ENCODE data around the gene PNLIPRP2.

Gene PNLIPRP2

DNA sequence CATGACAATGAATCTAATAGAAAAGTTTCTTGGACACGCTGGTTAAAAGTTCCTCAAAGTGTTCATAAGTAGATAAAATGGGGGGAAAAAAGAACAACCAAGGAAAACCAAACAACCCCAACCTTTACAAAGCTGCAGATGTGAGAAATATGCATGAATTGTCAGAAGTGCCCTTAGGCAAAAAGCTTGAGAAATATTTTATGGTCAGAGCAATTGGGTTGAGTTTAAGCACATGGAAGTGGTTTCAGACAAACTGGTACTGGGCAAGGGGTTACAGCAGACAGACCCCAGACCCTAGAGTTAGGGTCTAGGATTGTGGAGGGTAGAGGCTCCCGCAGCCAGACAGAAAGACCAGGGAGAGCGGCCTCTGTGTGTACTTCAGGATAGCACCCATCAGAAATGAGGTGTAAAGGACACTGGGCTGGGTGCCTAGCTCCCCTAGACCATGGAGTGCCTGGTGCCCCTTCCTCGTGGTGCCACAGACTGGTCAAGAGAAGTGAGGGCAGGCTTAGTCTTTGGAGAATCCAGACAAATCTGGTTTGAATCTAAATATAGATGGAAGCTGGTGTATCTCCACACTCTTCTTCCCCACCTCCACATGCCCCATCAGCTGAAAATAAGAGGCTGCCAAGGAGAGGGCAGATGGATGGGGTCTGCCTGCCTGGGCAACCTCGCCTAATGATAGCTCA, 37.3 kb downstream of the PNLIPRP2 start:
- DNase-seq = no peak

GRCh38 chr10:116659049-116659670, 38.4 kb downstream of the PNLIPRP2 start:
- no peak for DNase-seq

DNA sequence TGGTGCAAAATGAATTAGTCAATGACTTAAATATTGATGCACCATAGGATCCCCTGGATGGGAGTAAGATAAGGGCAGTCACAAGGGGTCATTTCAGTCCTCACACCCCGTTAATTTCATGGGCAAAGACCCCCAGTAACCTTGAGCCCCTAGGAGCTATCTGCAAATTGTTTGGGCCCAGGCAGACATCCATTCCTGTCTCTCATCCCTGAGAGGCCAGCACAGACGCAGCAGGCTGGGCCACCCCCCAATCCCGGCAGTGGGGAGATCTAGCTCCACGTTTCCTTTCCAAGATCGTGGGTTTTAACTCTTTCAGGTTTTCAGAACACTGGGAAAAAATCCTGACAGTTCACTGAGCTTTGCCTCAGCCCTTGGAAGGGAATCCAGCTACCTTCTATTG, 40.1 kb downstream of the PNLIPRP2 start:
- no peak for DNase-seq

DNA sequence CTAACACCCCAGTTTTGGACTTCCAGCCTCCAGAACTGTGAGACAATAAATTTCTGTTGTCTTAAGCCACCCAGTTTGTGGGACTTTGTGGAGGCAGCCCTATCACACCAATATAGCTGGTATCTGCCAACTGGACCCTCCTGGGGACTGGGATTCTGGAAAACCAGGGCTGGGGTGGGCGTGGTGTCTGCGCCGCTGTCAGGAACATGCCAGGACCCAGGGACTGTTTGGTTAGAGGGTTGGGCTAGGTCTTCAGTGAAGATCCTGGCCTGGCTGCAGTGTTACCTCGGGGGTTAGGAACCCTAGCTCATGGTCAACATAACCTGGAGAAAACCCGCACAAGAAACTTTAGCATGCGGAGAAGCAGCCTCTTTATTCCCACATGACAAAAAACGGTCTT, 42.6 kb downstream of the PNLIPRP2 start:
- DNase-seq = no peak

DNA sequence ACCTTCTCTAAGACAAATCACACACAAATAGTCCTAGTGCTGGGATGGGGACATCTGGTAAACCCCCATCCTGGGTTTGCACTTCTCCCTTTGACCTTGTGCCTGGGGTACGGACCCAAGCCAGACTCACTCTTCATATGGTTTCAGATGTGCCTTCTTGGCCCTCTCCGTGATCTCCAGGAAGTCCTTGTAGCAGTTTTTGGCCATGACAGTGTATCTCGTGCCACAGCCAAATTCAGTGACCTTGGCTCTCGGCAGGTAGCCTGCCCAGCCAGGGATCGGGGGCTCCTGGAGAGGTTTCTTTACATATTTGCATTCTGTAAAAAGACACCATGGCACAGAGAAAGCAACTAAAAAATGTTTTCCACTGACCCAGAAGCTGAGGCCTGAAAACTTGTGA, 43.9 kb downstream of the PNLIPRP2 start:
- no peak for DNase-seq

- no peak for DNase-seq
These were observed 44.9 kb downstream of the PNLIPRP2 start for GRCh38 chr10:116665541-116666125.

DNA sequence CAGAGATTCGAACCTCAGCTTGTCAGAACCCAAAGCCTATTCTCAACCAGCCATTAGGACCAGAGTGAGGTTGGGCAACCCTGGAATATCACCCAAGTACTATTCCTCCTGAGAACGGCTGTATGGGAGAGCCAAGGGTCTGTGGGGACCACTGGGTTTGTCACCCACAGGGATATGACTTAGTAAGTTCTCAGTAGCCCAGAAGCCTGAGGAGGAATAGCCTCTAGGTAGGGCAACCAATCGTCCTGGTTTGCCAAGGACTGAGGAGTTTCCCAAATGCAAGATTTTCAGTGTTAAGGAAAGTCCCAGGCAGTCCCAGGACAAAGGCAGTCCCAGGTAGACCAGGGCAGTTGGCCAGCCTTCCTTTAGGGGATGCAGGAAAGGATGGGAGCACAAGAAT, 46.7 kb downstream of the PNLIPRP2 start:
- no peak for DNase-seq

- DNase-seq = no peak
These were observed 47.3 kb downstream of the PNLIPRP2 start for GRCh38 chr10:116668018-116668417.

GRCh38 chr10:116668446-116668845, 47.7 kb downstream of the PNLIPRP2 start:
- DNase-seq = no peak

- no peak for DNase-seq
These were observed 48.3 kb downstream of the PNLIPRP2 start for GRCh38 chr10:116669080-116669479.

GRCh38 chr10:116669832-116670644, 49.3 kb downstream of the PNLIPRP2 start:
- DNase-seq = no peak

DNA sequence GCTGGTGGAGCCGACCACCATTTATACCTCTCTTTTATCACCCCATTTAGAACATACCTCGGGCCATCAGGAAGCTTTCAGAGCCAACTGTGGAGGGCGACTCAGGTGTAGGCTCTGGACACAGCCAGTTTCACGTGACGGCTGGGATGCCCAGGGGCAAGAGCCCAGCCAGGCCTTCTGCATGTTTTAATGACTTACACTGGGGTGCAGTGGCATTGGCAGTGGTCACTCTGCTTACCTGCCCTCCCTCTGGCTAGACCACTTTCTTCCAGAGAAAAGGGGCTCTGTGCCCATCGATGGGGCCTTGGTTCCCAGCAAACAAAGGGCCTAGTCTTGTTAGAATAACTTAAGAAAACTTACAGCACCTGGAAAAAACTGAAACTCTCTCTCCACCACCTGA, 50.0 kb downstream of the PNLIPRP2 start:
- DNase-seq = no peak

DNA sequence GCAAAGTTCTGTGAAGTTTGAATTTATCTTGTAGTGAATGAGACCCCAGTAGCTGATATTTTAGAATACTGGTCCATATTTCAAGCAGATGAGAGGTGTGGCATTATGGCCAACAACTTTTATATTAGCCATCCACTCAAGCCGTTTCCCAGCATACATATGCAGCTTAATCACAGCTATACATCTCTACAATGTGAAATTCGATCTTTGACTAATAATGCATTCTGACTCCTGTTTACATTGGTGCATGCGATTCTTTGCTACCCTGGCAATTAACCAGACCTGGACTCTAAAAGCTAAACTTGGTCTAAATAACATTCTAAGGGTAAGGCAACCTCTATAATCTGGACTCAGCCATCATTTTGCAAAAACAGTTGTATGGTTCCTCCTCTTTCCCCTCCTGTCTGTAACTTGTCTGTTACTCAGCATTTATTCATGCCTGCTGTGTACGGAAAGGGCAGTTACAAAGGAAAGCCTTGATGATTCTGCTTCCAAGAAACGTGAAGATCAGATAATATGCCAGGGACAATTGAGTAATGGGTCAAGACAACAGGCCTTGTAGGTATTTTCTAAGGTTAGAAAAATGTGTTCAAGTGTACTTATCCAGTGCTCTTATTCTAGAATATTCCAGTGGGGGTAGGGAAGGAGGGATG, 50.6 kb downstream of the PNLIPRP2 start:
- DNase-seq = no peak

DNA sequence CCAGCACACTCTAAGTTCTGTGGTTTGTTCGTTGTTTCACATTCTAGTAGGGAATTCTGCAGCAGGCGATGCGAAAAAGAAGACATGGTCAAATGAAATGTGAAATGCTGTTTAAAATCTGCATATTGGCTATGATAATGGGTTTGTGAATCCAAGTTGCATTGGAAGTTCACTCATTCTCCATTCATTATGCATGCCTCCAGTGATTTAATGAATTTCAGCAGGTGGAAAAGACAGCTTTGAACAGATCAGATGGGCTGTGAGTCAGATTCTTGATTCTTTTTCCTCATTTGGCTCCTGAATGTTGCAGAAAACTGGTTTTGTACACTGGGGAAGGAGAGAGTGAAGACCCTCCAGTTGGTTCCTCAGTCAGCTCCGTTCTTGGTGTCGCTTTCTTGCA, 52.1 kb downstream of the PNLIPRP2 start:
- DNase-seq = no peak

- DNase-seq = no peak
These were observed 53.1 kb downstream of the PNLIPRP2 start for GRCh38 chr10:116673866-116674265.

GRCh38 chr10:116674901-116675423, 54.2 kb downstream of the PNLIPRP2 start:
- DNase-seq = no peak

GRCh38 chr10:116676118-116676517, 55.4 kb downstream of the PNLIPRP2 start:
- DNase-seq = no peak

DNA sequence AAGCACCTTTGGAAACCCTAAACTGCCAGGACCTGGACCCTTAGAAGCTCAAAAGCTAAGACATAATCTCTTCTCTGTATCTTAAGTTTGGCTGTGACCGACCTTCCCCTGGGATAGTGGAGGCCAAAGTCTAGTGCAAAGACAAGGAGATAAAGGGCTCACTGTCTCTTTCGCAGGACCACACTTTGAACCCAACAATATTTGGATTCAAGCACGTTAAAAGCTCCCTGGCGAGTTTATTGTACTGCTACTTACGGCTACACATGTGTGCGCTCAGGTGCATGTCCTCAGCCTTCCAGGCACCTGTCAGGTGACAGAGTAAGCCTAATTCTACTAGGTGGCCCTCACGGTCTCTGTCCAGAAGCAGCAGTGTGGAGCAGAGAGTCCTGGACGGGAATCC, 55.9 kb downstream of the PNLIPRP2 start:
- DNase-seq = no peak

DNA sequence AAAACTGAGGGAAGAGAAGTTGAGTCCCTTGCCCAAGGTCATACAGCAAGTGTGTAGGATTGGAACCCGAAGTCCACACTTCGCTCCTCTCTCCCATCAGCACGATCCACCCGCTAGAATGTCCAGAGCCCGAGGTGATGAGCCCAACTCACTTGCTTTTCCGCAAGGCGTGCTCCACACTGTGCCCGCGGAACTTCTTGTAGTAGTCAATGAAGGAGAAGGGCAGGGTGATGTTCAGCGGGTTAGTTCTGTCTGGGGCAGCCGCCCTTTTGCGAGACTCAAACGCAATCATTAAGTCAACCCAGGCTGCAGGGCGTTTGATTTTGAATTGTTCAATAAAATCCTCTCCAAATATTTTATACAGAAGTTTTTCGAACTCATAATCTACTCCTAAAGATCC, 58.6 kb downstream of the PNLIPRP2 start:
- no peak for DNase-seq

DNA sequence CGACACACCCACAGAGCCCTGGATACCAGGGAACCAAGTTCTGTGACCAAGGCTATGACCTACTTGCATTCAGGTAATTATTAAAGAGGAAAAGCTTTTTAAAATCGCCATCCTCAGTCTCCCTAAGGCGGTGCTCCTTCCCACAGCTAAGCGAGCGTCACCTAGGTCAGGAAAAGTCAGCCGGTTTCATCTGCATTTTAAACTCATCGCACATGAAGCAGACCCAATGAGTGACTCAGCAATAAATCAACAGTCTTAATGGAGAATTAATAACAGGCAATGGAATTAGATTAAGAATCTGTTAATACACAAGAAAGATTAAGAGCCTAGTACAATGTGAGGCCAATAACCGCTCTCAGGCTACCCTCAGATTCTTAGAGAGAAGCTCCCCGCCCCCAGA, 62.4 kb downstream of the PNLIPRP2 start:
- no peak for DNase-seq

DNA sequence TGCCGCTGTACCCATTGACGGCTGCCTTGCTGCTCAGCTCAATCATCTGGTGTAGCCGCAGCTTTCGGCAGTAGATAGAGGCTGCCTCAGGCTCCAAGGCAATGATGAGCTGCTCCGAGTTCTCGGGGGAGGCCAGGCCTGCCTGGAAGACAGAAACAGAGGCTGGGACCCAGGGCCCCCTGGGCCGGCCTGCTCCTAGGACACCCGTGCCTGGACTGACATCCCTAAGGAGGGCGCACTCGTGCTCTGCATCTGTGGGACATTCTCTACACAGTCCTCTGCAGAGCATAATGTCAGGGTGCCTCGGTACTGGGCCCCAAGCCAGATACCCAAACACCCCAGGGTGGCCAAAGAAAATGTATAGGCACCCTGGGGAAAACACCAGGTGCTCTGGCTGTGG, 63.1 kb downstream of the PNLIPRP2 start:
- DNase-seq = no peak

- no peak for DNase-seq
These were observed 64.0 kb downstream of the PNLIPRP2 start for GRCh38 chr10:116684781-116685180.

GRCh38 chr10:116685807-116686206, 65.1 kb downstream of the PNLIPRP2 start:
- DNase-seq = no peak
